ENCODE measurements around the gene PKD1L1. TPM values are rescaled to one million over a fixed set of nuclear protein-coding genes. Genes with fewer than 3 reads are reported as not detected.

The PKD1L1 gene
- total RNA-seq, 2 donors from 2014 or later = 0.13 to 0.20 TPM

DNA sequence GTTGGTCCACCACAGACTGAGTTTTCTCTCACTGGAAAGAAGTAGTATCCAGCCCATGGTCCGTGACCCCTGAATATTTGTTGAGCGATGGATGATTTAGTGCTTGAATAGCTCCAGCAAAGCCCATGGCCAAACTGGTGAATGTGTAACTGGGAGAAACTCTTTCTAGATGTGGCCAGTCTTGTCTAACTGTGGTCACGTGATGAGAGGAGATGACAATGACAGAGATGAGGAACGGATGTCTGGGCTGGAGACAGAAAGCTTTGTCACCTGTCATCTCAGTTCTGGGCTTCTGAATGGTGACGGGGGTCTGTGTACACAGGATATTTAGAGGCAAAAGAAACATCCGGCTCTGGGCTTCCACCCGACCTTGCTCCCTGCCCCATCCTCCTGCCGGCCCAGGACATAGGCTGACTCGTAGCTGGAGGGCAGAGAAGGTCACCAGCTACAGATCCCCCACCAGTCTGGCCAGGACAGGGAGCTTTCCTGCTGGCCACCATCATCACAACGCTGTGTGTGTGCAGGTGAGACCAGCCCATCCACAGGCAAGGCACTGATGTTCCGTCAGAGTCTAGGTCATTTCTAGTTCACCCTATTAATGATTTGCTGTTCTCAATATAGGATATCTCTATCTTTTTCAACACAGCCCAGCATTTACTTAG, 213.8 kb downstream of the PKD1L1 start:
- no peaks in the 10 kb centered on the region for H3K9me3 Mint-ChIP-seq
- Histone ChIP-seq H3K9ac (ENCODE audit: extremely low read depth, low read length, poor library complexity, severe bottlenecking) (no peak overlapping the region), H3K4me3 (ENCODE audit: low read length) (no peak overlapping the region), H3K27ac (ENCODE audit: low read depth, low read length) (no peak overlapping the region), H3K9me3 (ENCODE audit: control insufficient read depth, low read length) (no peaks in the 10 kb centered on the region), H3K4me1 (ENCODE audit: control insufficient read depth, insufficient read depth, low read length) (no peaks in the 10 kb centered on the region), H3K36me3 (ENCODE audit: control insufficient read depth, insufficient read depth, low read length) (no peaks in the 10 kb centered on the region), H3K27me3 (ENCODE audit: control insufficient read depth, insufficient read depth, low read length, poor library complexity, severe bottlenecking) (no peaks in the 10 kb centered on the region)
- H3K4me3 Mint-ChIP-seq = no peak overlapping the region
- peaks cover 1% of the 10 kb centered on the region for H3K4me1 Mint-ChIP-seq
- DNase-seq = no peak
- H3K27me3 Mint-ChIP-seq (ENCODE audit: insufficient read depth) = peaks cover 13% of the 10 kb centered on the region
- no peaks in the 10 kb centered on the region for H3K36me3 Mint-ChIP-seq (ENCODE audit: low read depth)
- H3K27ac Mint-ChIP-seq = no peak overlapping the region
- TF ChIP-seq, protein P1, sequence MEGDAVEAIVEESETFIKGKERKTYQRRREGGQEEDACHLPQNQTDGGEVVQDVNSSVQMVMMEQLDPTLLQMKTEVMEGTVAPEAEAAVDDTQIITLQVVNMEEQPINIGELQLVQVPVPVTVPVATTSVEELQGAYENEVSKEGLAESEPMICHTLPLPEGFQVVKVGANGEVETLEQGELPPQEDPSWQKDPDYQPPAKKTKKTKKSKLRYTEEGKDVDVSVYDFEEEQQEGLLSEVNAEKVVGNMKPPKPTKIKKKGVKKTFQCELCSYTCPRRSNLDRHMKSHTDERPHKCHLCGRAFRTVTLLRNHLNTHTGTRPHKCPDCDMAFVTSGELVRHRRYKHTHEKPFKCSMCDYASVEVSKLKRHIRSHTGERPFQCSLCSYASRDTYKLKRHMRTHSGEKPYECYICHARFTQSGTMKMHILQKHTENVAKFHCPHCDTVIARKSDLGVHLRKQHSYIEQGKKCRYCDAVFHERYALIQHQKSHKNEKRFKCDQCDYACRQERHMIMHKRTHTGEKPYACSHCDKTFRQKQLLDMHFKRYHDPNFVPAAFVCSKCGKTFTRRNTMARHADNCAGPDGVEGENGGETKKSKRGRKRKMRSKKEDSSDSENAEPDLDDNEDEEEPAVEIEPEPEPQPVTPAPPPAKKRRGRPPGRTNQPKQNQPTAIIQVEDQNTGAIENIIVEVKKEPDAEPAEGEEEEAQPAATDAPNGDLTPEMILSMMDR (conservative IDR thresholded peaks at IDR 0.05) = no peak
- 93% methylated on average over 10 to 11 of the region's 11 CpGs for WGBS, 2 experiments (ENCODE audit: insufficient coverage in 1 of 2, insufficient read length in 1 of 2)

DNA sequence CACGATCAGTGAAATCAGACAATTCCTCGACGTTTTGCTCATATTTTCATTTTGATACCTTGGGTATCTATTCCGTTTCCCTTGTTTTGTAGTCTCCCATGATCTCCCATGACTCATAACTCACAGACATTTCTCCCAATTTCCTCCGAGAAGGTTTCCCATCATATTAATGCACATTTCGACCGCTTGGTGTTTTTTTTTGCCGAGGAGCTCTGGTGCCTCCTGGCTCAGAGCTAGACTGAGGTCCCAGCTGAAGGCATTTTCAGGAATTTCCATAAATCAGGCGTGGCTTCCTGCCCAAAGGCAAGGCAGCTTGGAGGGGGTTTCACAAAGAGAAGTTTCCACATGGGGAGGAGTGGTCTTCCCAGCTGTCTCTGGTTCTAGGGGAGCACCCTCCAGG, 218.1 kb downstream of the PKD1L1 start:
- no peaks in the 10 kb centered on the region for H3K9me3 Mint-ChIP-seq
- TF ChIP-seq, protein P1 (conservative IDR thresholded peaks at IDR 0.05) = no peak
- Histone ChIP-seq H3K4me1 (ENCODE audit: control insufficient read depth, insufficient read depth, low read length) (no peaks in the 10 kb centered on the region), H3K4me3 (ENCODE audit: low read length) (no peak overlapping the region), H3K9ac (ENCODE audit: extremely low read depth, low read length, poor library complexity, severe bottlenecking) (no peak overlapping the region), H3K27me3 (ENCODE audit: control insufficient read depth, insufficient read depth, low read length, poor library complexity, severe bottlenecking) (no peaks in the 10 kb centered on the region), H3K9me3 (ENCODE audit: control insufficient read depth, low read length) (no peaks in the 10 kb centered on the region), H3K27ac (ENCODE audit: low read depth, low read length) (no peak overlapping the region), H3K36me3 (ENCODE audit: control insufficient read depth, insufficient read depth, low read length) (no peaks in the 10 kb centered on the region)
- WGBS, 2 experiments (ENCODE audit: insufficient coverage in 1 of 2, insufficient read length in 1 of 2) = 93 to 97% methylated on average over 8 to 9 of the region's 9 CpGs
- no peak overlapping the region for H3K4me3 Mint-ChIP-seq
- no peaks in the 10 kb centered on the region for H3K4me1 Mint-ChIP-seq
- no peaks in the 10 kb centered on the region for H3K36me3 Mint-ChIP-seq (ENCODE audit: low read depth)
- H3K27ac Mint-ChIP-seq = no peak overlapping the region
- no peak for DNase-seq
- peaks cover 2% of the 10 kb centered on the region for H3K27me3 Mint-ChIP-seq (ENCODE audit: insufficient read depth)

DNA sequence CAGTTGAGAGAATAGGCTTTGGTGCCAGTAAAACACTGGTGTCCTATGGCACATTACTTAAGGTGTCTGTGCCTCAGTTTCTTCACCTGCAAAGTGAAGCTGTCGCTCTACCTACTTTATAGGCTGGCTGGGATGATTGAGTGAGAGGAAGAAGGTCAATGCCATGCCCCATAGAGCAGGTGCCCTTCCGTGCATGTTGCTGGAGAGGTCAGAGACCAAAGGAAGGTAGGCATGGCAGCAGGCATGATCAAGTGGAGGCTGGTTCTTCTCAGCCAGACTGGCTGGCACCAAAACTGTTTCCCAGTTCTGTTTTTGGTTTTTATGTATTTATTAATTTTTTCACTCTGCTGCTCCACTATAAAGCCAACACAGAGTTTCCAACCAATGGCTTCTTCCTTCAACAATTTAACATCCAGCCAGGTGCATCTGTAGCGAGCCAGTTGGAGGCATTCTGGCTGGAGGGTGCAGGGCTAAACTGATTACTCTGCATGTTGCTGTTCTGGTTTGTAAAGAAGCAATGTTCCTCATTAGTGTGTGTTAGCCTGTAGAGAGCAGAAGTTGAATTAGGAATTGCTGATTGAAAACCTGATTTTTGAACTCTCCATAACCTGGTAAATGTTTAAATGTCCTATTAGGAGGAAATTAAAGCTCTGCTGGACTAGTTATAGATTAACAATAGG, 222.1 kb downstream of the PKD1L1 start:
- TF ChIP-seq, protein P1 (conservative IDR thresholded peaks at IDR 0.05) = no peak
- peaks cover 3% of the 10 kb centered on the region for H3K4me1 ChIP-seq (ENCODE audit: control insufficient read depth, insufficient read depth, low read length)
- Mint-ChIP-seq H3K27ac (no peak overlapping the region), H3K9me3 (no peaks in the 10 kb centered on the region), H3K4me3 (no peak overlapping the region), H3K4me1 (peaks cover 6% of the 10 kb centered on the region), H3K27me3 (ENCODE audit: insufficient read depth) (no peaks in the 10 kb centered on the region), H3K36me3 (ENCODE audit: low read depth) (no peaks in the 10 kb centered on the region)
- H3K27ac ChIP-seq (ENCODE audit: low read depth, low read length) = no peak overlapping the region
- H3K27me3 ChIP-seq (ENCODE audit: control insufficient read depth, insufficient read depth, low read length, poor library complexity, severe bottlenecking) = no peaks in the 10 kb centered on the region
- DNase-seq = no peak
- no peak overlapping the region for H3K9ac ChIP-seq (ENCODE audit: extremely low read depth, low read length, poor library complexity, severe bottlenecking)
- 94 to 100% methylated on average over 1 to 3 of the region's 3 CpGs for WGBS, 2 experiments (ENCODE audit: insufficient coverage in 1 of 2, insufficient read length in 1 of 2)
- no peaks in the 10 kb centered on the region for H3K36me3 ChIP-seq (ENCODE audit: control insufficient read depth, insufficient read depth, low read length)
- H3K9me3 ChIP-seq (ENCODE audit: control insufficient read depth, low read length) = no peaks in the 10 kb centered on the region
- H3K4me3 ChIP-seq (ENCODE audit: low read length) = no peak overlapping the region
